Measurements from ENCODE around the gene SCO2.

- no peak for TF ChIP-seq CTCF (conservative IDR thresholded peaks at IDR 0.05; ENCODE audit: low read depth, low read length)
- TF ChIP-seq MXI1 (IDR thresholded peaks at IDR 0.05; ENCODE audit: borderline replicate concordance, low read depth, low read length) = no peak
- no peak for TF ChIP-seq MAFK (IDR thresholded peaks at IDR 0.05; ENCODE audit: low read depth, low read length)
- TF ChIP-seq MAZ (IDR thresholded peaks at IDR 0.05; ENCODE audit: borderline replicate concordance, low read depth, low read length) = no peak
- TF ChIP-seq POLR2A (IDR thresholded peaks at IDR 0.05; ENCODE audit: low read depth, low read length) = no peak
- no peak for TF ChIP-seq USF2 (IDR thresholded peaks at IDR 0.05; ENCODE audit: low read depth, low read length)
- no peak for TF ChIP-seq CHD1 (IDR thresholded peaks at IDR 0.05; ENCODE audit: low read depth, low read length)
- TF ChIP-seq RCOR1 (IDR thresholded peaks at IDR 0.05; ENCODE audit: insufficient replicate concordance, low read length) = no peak
- TF ChIP-seq SMC3 (IDR thresholded peaks at IDR 0.05; ENCODE audit: low read depth, low read length) = no peak
- no peak for TF ChIP-seq BHLHE40 (IDR thresholded peaks at IDR 0.05; ENCODE audit: low read depth, low read length)
- no peak for TF ChIP-seq RFX5 (IDR thresholded peaks at IDR 0.05; ENCODE audit: low read depth, low read length)
Measured at GRCh38 chr22:50569041-50569459, 43.7 kb upstream of the SCO2 start.
